GM18505 (cell line): ENCODE results near the gene CYP1A1.
A peak's percentile ranks its signal among the peaks of the same experiment; 100 is the strongest.

Experiments used
- ATAC-seq: cut with Tn5 transposase; IDR thresholded peaks from one replicate; pipeline ENCODE4 v1.9.1; 2021; ENCODE audit not compliant: unreplicated experiment
- POLR2A ChIP-seq: IDR thresholded peaks from 4 replicates; pipeline ENCODE4 v1.6.1; 2011; ENCODE audit warnings: borderline replicate concordance; ENCODE audit not compliant: insufficient read depth, insufficient read length; ENCODE audit errors: extremely low read depth

Gene CYP1A1

DNA sequence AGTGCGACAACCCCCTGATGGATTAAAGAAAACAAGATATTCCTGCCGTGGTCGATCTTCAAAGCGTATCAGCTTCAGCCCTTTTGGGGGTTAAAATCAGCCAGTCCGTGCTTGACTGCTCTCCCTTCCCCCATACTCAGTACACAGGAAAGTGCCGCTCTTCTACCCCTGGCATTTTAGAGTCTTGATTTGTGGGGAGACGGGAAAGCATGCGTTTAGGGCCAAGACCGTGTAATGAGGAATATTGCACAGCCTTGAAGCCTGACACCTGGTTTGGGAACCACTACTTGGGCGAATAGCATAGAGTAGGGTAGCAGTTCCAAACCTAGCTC is 29.0 kb downstream of the CYP1A1 start:
- no peak for TF ChIP-seq POLR2A
- no peak for ATAC-seq

DNA sequence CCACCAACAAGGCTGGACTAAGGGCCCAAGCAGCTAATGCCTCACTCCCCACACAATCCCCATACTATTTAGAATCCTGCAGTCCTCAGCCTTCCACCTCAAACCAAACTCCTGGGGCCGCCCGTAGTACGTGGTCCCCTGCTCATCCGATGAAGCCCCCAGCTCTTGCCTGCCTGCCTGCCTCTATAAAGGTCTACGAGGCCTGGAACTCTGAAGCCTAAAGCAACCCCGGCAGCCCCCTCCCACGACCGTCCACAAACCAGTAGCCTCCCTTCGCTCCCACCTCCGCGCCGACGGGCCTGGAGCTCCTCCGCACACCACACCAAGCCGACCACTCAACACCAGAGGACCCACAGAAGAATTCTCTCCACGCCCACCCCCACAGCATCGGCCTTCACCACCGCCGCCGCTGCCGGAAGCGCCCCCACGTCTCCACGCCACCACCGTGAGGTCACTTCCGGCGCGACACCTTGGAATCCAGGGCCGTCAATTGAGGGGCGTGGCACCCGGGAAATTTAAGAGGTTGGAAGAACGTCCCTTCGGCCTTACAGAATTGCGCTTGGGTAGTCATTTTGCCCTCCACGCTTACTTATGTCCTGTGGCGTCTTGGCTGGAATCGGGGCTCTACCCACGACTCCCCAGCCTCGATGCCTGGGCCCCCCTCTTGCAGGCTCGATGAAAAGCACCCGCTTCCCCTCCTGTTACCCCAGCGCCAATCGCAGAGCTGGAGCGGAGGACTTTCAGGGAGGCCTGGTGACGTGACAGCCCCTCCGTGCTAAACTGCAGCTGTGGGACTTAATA is 29.5 kb downstream of the CYP1A1 start, which contains the start of gene EDC3:
EDC3 (minus strand) TSS at position 428 of the 801 bp plus-strand sequence. CDS start 20,900 bp downstream, outside the sequence.
- TF ChIP-seq POLR2A: peak; percentile 78
- ATAC-seq: peak; percentile 83

DNA sequence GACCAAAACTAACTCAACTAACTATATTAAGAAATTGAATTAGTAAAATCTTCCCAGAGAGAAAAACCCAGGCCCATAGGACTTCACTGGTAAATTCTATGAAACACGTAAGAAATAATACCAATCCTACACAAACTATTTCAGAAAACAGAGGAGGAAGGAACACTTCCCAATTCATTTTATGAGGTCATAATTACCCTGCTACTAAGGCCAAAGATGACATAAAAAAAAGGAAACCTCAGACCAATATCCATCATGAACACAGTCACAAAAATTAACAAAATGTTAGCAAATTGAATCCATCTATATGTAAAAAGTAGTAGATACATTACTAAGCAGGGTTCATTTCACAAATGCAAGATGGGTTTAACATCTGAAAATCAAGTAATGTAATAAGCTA is 33.0 kb downstream of the CYP1A1 start:
- TF ChIP-seq POLR2A: no peak
- ATAC-seq: no peak

DNA sequence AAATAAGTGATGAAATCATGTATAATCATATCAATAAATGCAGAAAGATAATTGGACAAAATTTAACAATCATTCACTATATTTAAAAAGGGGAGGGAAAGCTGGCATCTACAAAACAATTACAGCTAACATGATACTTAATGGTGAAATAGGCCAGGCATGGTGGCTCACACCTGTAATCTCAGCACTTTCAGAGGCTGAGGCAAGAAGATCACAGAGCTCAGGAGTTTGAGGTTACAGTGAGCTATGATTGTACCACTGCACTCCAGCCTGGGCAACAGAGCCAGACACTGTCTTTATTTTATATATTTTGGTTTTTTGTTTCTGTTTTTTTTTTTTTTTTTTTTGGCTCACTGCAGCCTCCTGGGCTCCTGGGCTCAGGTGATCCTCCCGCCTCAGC is 41.6 kb downstream of the CYP1A1 start:
- ATAC-seq: no peak
- no peak for TF ChIP-seq POLR2A

DNA sequence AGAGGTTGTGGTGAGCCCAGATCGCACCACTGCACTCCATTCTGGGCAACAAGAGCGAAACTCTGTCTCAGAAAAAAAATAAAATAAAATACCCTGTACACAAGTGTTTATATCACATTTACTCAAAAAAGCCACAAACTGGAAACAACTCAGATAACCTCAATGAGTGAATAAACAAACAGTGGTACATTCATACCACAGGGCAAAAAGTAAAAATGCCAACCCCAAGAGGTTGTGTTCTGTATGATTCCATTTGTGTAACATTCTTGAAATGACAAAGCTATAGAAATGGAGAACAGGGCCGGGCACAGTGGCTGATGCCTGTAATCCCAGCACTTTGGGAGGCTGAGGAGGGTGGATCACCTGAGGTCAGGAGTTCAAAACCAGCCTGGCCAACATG is 42.4 kb downstream of the CYP1A1 start:
- no peak for ATAC-seq
- no peak for TF ChIP-seq POLR2A

DNA sequence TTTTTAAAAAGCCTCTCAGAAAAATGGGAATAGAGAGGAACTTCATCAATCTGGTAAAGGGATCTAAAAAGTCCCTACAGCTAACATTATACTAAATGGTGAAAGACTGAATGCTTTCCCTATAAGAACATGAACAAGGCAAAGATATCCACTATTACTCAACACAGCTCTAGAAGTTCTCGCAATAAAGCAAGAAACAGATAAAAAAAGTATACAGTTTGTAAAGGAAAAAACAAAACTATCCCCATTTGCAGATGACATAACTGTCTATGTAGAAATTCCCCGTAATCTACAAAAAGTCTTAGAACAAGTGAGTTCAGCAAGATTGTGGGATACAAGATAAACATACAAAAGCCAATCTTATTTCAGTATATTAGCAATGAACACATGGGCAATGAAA is 44.9 kb downstream of the CYP1A1 start:
- ATAC-seq: no peak

DNA sequence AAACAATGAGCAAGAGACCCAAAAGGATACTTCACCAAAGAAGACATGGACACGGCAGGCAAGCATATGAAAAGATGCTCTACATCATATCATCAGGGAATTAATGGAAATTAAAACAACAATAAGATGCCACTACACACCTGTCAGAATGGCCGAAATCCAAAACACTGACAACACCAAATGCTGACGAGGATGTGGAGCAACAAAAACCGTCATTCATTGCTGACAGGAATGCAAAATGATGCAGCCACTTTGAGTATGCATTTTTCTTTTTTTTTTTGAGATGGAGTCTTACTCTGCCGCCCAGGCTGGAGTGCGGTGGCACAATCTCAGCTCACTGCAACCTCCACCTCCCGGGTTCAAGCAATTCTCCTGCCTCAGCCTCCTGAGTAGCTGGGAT is 48.5 kb downstream of the CYP1A1 start:
- ATAC-seq: no peak
- no peak for TF ChIP-seq POLR2A

More for the DNA sequence above, 44.9 kb downstream of the CYP1A1 start:
- TF ChIP-seq POLR2A: no peak

DNA sequence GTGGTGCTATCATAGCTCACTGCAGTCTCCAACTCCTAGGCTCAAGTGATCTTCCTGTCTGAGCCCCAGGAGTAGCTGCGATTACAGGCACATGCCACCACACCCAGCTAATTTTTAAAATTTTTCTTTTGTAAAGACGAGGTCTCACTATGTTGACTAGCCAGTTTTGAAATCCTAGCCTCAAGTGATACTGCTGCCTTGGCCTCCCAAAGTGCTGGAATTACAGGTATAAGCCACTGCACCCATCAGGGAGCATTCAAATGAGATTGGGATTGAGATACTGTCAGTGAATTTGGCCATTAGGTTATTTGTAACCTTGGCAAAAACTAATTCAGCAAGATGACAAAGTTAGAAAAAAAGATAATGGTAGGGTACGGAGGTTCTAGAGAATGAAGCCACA is 51.2 kb downstream of the CYP1A1 start:
- TF ChIP-seq POLR2A: no peak
- ATAC-seq: no peak

DNA sequence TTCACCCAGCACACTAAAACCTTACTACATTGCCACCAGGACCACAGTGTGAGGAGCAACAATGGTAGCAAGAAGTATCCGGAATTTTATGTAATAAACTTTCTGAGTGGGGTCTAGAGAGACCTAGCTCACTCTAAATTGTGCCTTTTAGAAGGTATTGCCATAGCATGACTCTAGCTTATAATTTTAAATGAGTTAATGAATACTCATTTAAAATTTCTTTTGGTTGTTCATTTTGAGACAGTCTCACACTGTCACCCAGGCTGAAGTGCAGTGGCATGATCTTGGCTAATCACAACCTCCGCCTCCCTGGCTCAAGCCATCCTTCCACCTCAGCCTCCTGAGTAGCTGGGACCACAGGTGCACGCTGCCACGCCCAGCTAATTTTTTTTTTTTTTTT is 55.7 kb downstream of the CYP1A1 start:
- no peak for TF ChIP-seq POLR2A
- no peak for ATAC-seq
